Vagina (tissue), 2 donors: ENCODE measurements around the gene GAST.

Source experiments
- CTCF ChIP-seq, 3 experiments: fragments of 450-650 bp in 2 of 3; fragments of 200-600 bp in 1 of 3; sonication (generic) in 1 of 3; IDR thresholded peaks; one replicate each; pipeline ENCODE4 v1.5.1; 2017 to 2019; ENCODE audit warnings: antibody characterized with exemption in 3 of 3, mild to moderate bottlenecking in 2 of 3, moderate library complexity in 2 of 3
- POLR2A ChIP-seq, 2 donors: fragments of 450-650 bp; IDR thresholded peaks; one replicate each; pipeline ENCODE4 v1.6.1; 2017; ENCODE audit warnings: antibody characterized with exemption in 2 of 2, mild to moderate bottlenecking in 2 of 2, moderate library complexity in 2 of 2
- POLR2AphosphoS5 ChIP-seq, 2 donors: sonication (generic); formaldehyde crosslinking; IDR thresholded peaks; one replicate each; pipeline ENCODE4 v1.9.0; 2017; ENCODE audit warnings: antibody characterized with exemption in 2 of 2, mild to moderate bottlenecking in 2 of 2, low read depth in 1 of 2; ENCODE audit not compliant: insufficient read depth in 1 of 2

GRCh38 chr17:41722231-41722630 is 10.1 kb downstream of the GAST start:
- TF ChIP-seq CTCF (IDR thresholded peaks at IDR 0.05) (no peak), POLR2A (IDR thresholded peaks at IDR 0.05) (no peak), POLR2AphosphoS5 (IDR thresholded peaks at IDR 0.05; ENCODE audit: insufficient read depth in 1 of 2, low read depth in 1 of 2) (no peak)
